Neural progenitor cell (in vitro differentiated cells): Measurements from ENCODE around the gene THUMPD2.

ENCODE experiments used
- CTCF ChIP-seq: fragments of 200-600 bp; sonication (generic); IDR thresholded peaks from 2 replicates; pipeline ENCODE4 v1.5.1; 2017; ENCODE audit warnings: antibody characterized with exemption, mild to moderate bottlenecking
- EZH2 ChIP-seq: fragments of 200-600 bp; sonication (generic); IDR thresholded peaks from 2 replicates; pipeline ENCODE4 v1.6.1; 2017; ENCODE audit warnings: antibody characterized with exemption, mild to moderate bottlenecking, moderate library complexity

- TF ChIP-seq CTCF = no peak
- no peak for TF ChIP-seq EZH2
Measured at GRCh38 chr2:39705638-39706037, 73.4 kb downstream of the THUMPD2 start.
